Prostate gland (tissue), 2 donors: ENCODE measurements around the gene SNED1. TPM values are rescaled to one million over a fixed set of nuclear protein-coding genes. Genes with fewer than 3 reads are reported as not detected.

Source experiments
- DNase-seq: peaks from one replicate; pipeline ENCODE4 v3.0.0-alpha.2; 2019; ENCODE audit warnings: low spot score
- H3K27ac ChIP-seq, 2 donors: fragments of 200-600 bp; sonication (generic); 2 replicates each; pipeline ENCODE4 v1.5.1; 2017 to 2019
- H3K27me3 ChIP-seq: fragments of 200-600 bp; sonication (generic); replicated peaks from 2 replicates; pipeline ENCODE4 v1.5.1; 2019; ENCODE audit not compliant: insufficient read depth
- H3K36me3 ChIP-seq, 2 donors: fragments of 200-600 bp; sonication (generic); 1 replicate in 1 of 2; 2 replicates in 1 of 2; pipeline versions ENCODE4 v1.5.1 to v1.8.1; 2017 to 2019
- H3K4me1 ChIP-seq: fragments of 200-600 bp; sonication (generic); replicated peaks from 2 replicates; pipeline ENCODE4 v1.5.1; 2019
- H3K4me3 ChIP-seq, 2 donors: fragments of 200-600 bp; sonication (generic); 2 replicates each; pipeline ENCODE4 v1.5.1; 2017 to 2019
- H3K9me3 ChIP-seq: fragments of 200-600 bp; sonication (generic); 2 replicates; pipeline ENCODE4 v1.5.1; 2017
- CTCF ChIP-seq, 4 experiments: fragments of 200-600 bp in 2 of 4; fragments of 450-650 bp in 2 of 4; sonication (generic) in 2 of 4; IDR thresholded peaks; 1 replicate in 3 of 4; 2 replicates in 1 of 4; pipeline ENCODE4 v1.5.1; 2016 to 2019; ENCODE audit warnings: antibody characterized with exemption in 4 of 4, mild to moderate bottlenecking in 2 of 4, moderate library complexity in 2 of 4
- POLR2A ChIP-seq: fragments of 450-650 bp; IDR thresholded peaks from one replicate; pipeline ENCODE4 v1.6.1; 2016; ENCODE audit warnings: antibody characterized with exemption, mild to moderate bottlenecking
- POLR2AphosphoS5 ChIP-seq: sonication (generic); formaldehyde crosslinking; IDR thresholded peaks from one replicate; pipeline ENCODE4 v1.6.1; 2017; ENCODE audit warnings: antibody characterized with exemption
- WGBS: methylation state at CpG from one replicate; pipeline ENCODE4 v1.1.5; 2018; 5-methylcytosine and 5-hydroxymethylcytosine counted together
- intact Hi-C: fragments of 100-400 bp; cut with DNase I; formaldehyde crosslinking; loops from one replicate; pipeline ENCODE4 v1.14.2; 2022
- total RNA-seq, 2 donors: library from RNA; depleted of rRNA; stranded (reverse); fragments of >200 nt; gene quantifications; one replicate each; pipeline ENCODE4 v1.1.0, GENCODE V29; 2016

SNED1 gene
- total RNA-seq, 2 donors from 2014 or later = 32.0 to 115 TPM

DNA sequence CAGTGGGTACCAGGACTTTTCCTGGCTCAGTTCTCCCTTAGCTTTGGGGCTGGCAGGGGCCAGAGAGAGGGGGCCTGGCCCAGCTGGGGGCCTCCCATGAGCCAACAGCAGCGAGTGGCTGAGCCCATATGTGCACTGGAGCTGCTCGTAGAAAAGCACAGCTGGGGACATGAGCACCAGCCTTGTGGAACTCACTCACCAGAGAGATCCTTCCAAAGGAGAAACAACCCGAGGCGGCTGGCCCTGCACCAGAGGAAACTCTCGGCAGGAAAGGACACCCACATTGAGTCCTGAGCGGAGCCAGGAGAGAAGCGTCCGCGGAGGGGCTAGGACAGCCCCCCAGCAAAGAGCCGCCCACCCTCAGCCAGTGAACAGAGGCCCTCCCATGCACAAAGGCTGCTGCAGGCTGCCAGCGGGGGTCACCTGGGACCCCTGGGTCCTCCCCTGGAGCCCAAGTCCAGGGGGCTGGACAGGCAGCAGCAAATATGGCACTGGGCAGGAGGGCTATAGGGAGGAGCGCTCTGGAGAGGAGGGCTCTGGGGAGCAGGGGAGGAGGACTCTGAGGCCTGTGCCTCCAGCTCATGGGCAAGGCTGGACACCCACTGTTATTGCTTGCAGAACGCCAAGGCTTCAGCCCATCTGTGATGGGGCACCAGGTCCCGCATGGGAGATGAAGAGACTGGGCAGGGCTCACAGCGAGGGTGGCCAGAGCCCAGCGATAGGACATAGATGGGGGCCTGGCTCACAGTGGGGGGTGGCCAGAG is 42.1 kb upstream of the SNED1 start:
- peaks cover 3% of the 10 kb centered on the region for H3K4me1 ChIP-seq
- 85% methylated on average over 15 of the region's 16 CpGs for WGBS
- TF ChIP-seq POLR2AphosphoS5 (no peak), POLR2A (no peak), CTCF (IDR thresholded peaks at IDR 0.05) (no peak)
- no peak overlapping the region for H3K27ac ChIP-seq
- H3K4me3 ChIP-seq = no peak overlapping the region
- no peak for DNase-seq
- no peaks in the 10 kb centered on the region for H3K36me3 ChIP-seq
- intact Hi-C loops = no loop called here
- H3K9me3 ChIP-seq = no peaks in the 10 kb centered on the region
- no peaks in the 10 kb centered on the region for H3K27me3 ChIP-seq

- H3K4me1 ChIP-seq = peaks cover 3% of the 10 kb centered on the region
- H3K27me3 ChIP-seq = no peaks in the 10 kb centered on the region
- DNase-seq = no peak
- TF ChIP-seq POLR2A (no peak), POLR2AphosphoS5 (no peak), CTCF (IDR thresholded peaks at IDR 0.05) (no peak)
- no peak overlapping the region for H3K4me3 ChIP-seq
- H3K36me3 ChIP-seq = no peaks in the 10 kb centered on the region
- H3K27ac ChIP-seq = no peak overlapping the region
- intact Hi-C loops = no loop called here
- no peaks in the 10 kb centered on the region for H3K9me3 ChIP-seq
- 82% methylated on average over 31 of the region's 32 CpGs for WGBS
Measured at GRCh38 chr2:240956935-240957655, 41.3 kb upstream of the SNED1 start.

GRCh38 chr2:240957656-240958365 is 40.6 kb upstream of the SNED1 start:
- intact Hi-C loops = no loop called here
- no peak for TF ChIP-seq POLR2A
- no peak for TF ChIP-seq POLR2AphosphoS5
- TF ChIP-seq CTCF (IDR thresholded peaks at IDR 0.05) = no peak
- 42% methylated on average over 17 of the region's 17 CpGs for WGBS
- H3K4me3 ChIP-seq = no peak overlapping the region
- DNase-seq = no peak
- H3K9me3 ChIP-seq = no peaks in the 10 kb centered on the region
- H3K4me1 ChIP-seq = peaks cover 3% of the 10 kb centered on the region
- no peaks in the 10 kb centered on the region for H3K27me3 ChIP-seq
- H3K27ac ChIP-seq = no peak overlapping the region
- no peaks in the 10 kb centered on the region for H3K36me3 ChIP-seq

- DNase-seq = no peak
- Histone ChIP-seq H3K36me3 (no peaks in the 10 kb centered on the region), H3K9me3 (no peaks in the 10 kb centered on the region), H3K27me3 (no peaks in the 10 kb centered on the region), H3K4me1 (peaks cover 3% of the 10 kb centered on the region), H3K27ac (no peak overlapping the region), H3K4me3 (no peak overlapping the region)
- intact Hi-C loops = no loop called here
- WGBS = 95% methylated on average over 15 of the region's 19 CpGs
- no peak for TF ChIP-seq CTCF (IDR thresholded peaks at IDR 0.05)
- no peak for TF ChIP-seq POLR2A
- TF ChIP-seq POLR2AphosphoS5 = no peak
Measured at GRCh38 chr2:240958366-240959213, 39.8 kb upstream of the SNED1 start.
